Erythroblast (primary cell): ENCODE results near the gene DLG2.

Source experiments
- GATA1 ChIP-seq: IDR thresholded peaks from 2 replicates; pipeline ENCODE4 v1.6.1; 2011; ENCODE audit warnings: low read depth, mild to moderate bottlenecking, control low read depth, low read length, moderate library complexity
- POLR2A ChIP-seq: IDR thresholded peaks from 2 replicates; pipeline ENCODE4 v1.6.1; 2011; ENCODE audit warnings: mild to moderate bottlenecking, low read length

DNA sequence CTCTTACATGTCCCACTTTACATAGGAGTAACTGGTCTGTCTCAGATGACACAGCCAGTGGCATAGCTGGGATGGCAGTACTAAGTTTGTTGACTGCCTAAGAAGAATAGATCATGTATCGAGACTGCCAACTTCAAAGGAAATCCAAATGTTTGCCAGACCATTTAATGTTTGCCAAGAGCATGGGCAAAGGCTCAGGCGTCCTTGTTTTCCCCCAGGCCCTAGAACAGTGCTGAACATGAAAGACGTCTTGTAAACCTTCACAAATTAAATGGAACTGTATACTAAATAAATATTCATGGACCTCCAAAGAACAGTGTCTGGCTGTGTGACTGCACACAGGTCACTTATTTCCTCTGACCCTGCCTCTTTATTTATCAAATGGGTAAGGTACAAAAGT is 2106.3 kb downstream of the DLG2 start:
- TF ChIP-seq POLR2A (no peak), GATA1 (no peak)
